GM12878 (cell line): ENCODE results near the gene AP2A2. TPM values are rescaled to one million over a fixed set of nuclear protein-coding genes. Genes with fewer than 3 reads are reported as not detected.
A peak's percentile ranks its signal among the peaks of the same experiment; 100 is the strongest.

Experiments
- ASH2L ChIP-seq: fragments of 300-600, 200-600 bp; sonication (generic); IDR thresholded peaks from 2 replicates; pipeline ENCODE4 v1.6.1; 2017; ENCODE audit warnings: low read depth, mild to moderate bottlenecking, borderline replicate concordance
- ATF7 ChIP-seq: fragments of 450-650 bp; IDR thresholded peaks from 2 replicates; pipeline ENCODE4 v1.6.1; 2016; ENCODE audit warnings: low read depth, mild to moderate bottlenecking
- CHD2 ChIP-seq: IDR thresholded peaks from 2 replicates; pipeline ENCODE4 v1.6.1; 2011; ENCODE audit warnings: low read depth, low read length, improper control_type of control experiment, borderline replicate concordance
- DPF2 ChIP-seq: fragments of 450-650 bp; IDR thresholded peaks from 2 replicates; pipeline ENCODE4 v1.6.1; 2017; ENCODE audit warnings: mild to moderate bottlenecking
- ELK1 ChIP-seq: IDR thresholded peaks from 2 replicates; pipeline ENCODE4 v1.6.1; 2012; ENCODE audit warnings: low read depth, low read length, improper control_type of control experiment
- EP300 ChIP-seq, 2 experiments: fragments of 150-350 bp in 1 of 2; IDR thresholded peaks; 2 replicates each; pipeline ENCODE4 v1.6.1; 2011 to 2012; ENCODE audit warnings: low read depth in 2 of 2, low read length in 2 of 2, borderline replicate concordance in 1 of 2, improper control_type of control experiment in 1 of 2, inconsistent platforms in 1 of 2; ENCODE audit not compliant: control insufficient read depth in 1 of 2
- ETV6 ChIP-seq, 2 experiments: fragments of 450-650 bp in 1 of 2; IDR thresholded peaks in 1 of 2; conservative IDR thresholded peaks in 1 of 2; 2 replicates each; pipeline ENCODE4 v1.6.1; 2014; ENCODE audit warnings: antibody characterized with exemption in 1 of 2, borderline replicate concordance in 1 of 2, low read depth in 1 of 2, mild to moderate bottlenecking in 1 of 2, moderate library complexity in 1 of 2
- HSF1 ChIP-seq: fragments of 150-350 bp; IDR thresholded peaks from 2 replicates; pipeline ENCODE4 v1.6.1; 2014; ENCODE audit warnings: mild to moderate bottlenecking, low read depth, low read length
- IKZF2 ChIP-seq, 2 experiments: fragments of 450-650 bp; IDR thresholded peaks; 2 replicates each; pipeline ENCODE4 v1.6.1; 2017; ENCODE audit warnings: mild to moderate bottlenecking in 2 of 2, moderate library complexity in 2 of 2
- MXI1 ChIP-seq: fragments of 150-350 bp; IDR thresholded peaks from 2 replicates; pipeline ENCODE4 v1.6.1; 2011; ENCODE audit warnings: low read depth, mild to moderate bottlenecking, inconsistent platforms, low read length, improper control_type of control experiment
- NFXL1 ChIP-seq: fragments of 450-650 bp; IDR thresholded peaks from 2 replicates; pipeline ENCODE4 v1.6.1; 2017; ENCODE audit warnings: antibody characterized with exemption, mild to moderate bottlenecking, borderline replicate concordance
- NRF1 ChIP-seq: conservative IDR thresholded peaks from 2 replicates; pipeline ENCODE4 v1.6.1; 2011; ENCODE audit warnings: mild to moderate bottlenecking, low read depth, low read length, improper control_type of control experiment
- PAX5 ChIP-seq: IDR thresholded peaks from 2 replicates; pipeline ENCODE4 v1.6.1; 2011; ENCODE audit warnings: low read depth, low read length, borderline replicate concordance
- POLR2A ChIP-seq: IDR thresholded peaks from 2 replicates; pipeline ENCODE4 v1.6.1; 2011; ENCODE audit warnings: low read depth, mild to moderate bottlenecking, low read length
- POU2F2 ChIP-seq: IDR thresholded peaks from 3 replicates; pipeline ENCODE4 v1.6.1; 2011; ENCODE audit warnings: low read depth, mild to moderate bottlenecking, low read length, borderline replicate concordance
- RAD51 ChIP-seq: fragments of 450-650 bp; IDR thresholded peaks from 2 replicates; pipeline ENCODE4 v1.6.1; 2016; ENCODE audit warnings: moderate library complexity, mild to moderate bottlenecking, inconsistent platforms
- RB1 ChIP-seq: fragments of 450-650 bp; formaldehyde crosslinking; IDR thresholded peaks from 2 replicates; pipeline ENCODE4 v1.6.1; 2017; ENCODE audit warnings: mild to moderate bottlenecking, borderline replicate concordance
- SIX5 ChIP-seq: IDR thresholded peaks from 2 replicates; pipeline ENCODE4 v1.6.1; 2011; ENCODE audit warnings: mild to moderate bottlenecking, low read depth, low read length, moderate library complexity; ENCODE audit not compliant: severe bottlenecking
- STAT3 ChIP-seq: IDR thresholded peaks from 2 replicates; pipeline ENCODE4 v1.6.1; 2011; ENCODE audit warnings: low read depth, low read length, improper control_type of control experiment
- TARDBP ChIP-seq: IDR thresholded peaks from 2 replicates; pipeline ENCODE4 v1.6.1; 2016; ENCODE audit warnings: borderline replicate concordance
- ZNF384 ChIP-seq: IDR thresholded peaks from 2 replicates; pipeline ENCODE4 v1.6.1; 2012; ENCODE audit warnings: low read depth, mild to moderate bottlenecking, low read length, improper control_type of control experiment, borderline replicate concordance
- ZZZ3 ChIP-seq: IDR thresholded peaks from 2 replicates; pipeline ENCODE4 v1.6.1; 2011; ENCODE audit warnings: low read depth; ENCODE audit not compliant: control insufficient read depth, insufficient read length
- polyA plus RNA-seq, 11 experiments: library from polyadenylated mRNA; depleted of rRNA in 4 of 11; unstranded in 6 of 11; stranded (reverse) in 5 of 11; fragments of >200 nt; fragmentation: Nextera tagmentation in 4 of 11; fragmentation: Illumina TruSeq in 1 of 11; extraction: Ambion mirVana in 4 of 11; extraction: Trizol in 1 of 11; gene quantifications; 1 replicate in 1 of 11; 2 replicates in 10 of 11; pipeline versions ENCODE4 v1.2.1 to v1.2.3, GENCODE V29; 2011 to 2016; ENCODE audit warnings: inconsistent platforms in 2 of 11, missing spikeins in 2 of 11, low read depth in 1 of 11
- total RNA-seq, 4 experiments: library from RNA; depleted of rRNA in 3 of 4; stranded (reverse); fragments of >200 nt in 3 of 4; fragmentation: Illumina TruSeq in 1 of 4; extraction: Trizol in 1 of 4; gene quantifications; 2 replicates each; pipeline versions ENCODE4 v1.2.1 to v1.2.3, GENCODE V29; 2013 to 2021
- TF ChIP-seq, protein P1 (sequence below): IDR thresholded peaks from 2 replicates; pipeline ENCODE4 v1.6.1; 2011; ENCODE audit warnings: low read depth, mild to moderate bottlenecking, low read length, moderate library complexity, borderline replicate concordance; ENCODE audit errors: extremely low read depth
- TF ChIP-seq, protein P2 (sequence below): IDR thresholded peaks from 2 replicates; pipeline ENCODE4 v1.6.1; 2012; ENCODE audit warnings: mild to moderate bottlenecking, low read depth, low read length

AP2A2 gene
- total and polyA plus RNA-seq, 10 of the 15 experiments (the other 5 are each of a cell fraction or from before 2014, with no cell fraction given): 0.58 to 48.8 (median 18.2) TPM

- TF ChIP-seq ETV6 (conservative IDR thresholded peaks at IDR 0.05 in 1 of 2, IDR thresholded peaks at IDR 0.05 in 1 of 2; ENCODE audit: borderline replicate concordance in 1 of 2, low read depth in 1 of 2) (no peak), MXI1 (no peak), HSF1 (no peak), ASH2L (no peak), POU2F2 (no peak), RB1 (no peak), POLR2A (no peak), IKZF2 (IDR thresholded peaks at IDR 0.05) (peak; percentile 32 to 33; a peak in 2 of 4 replicates), SIX5 (no peak), STAT3 (no peak), ELK1 (no peak), ZNF384 (no peak), PAX5 (0 out of 2 replicates have a peak, but pooled peaks have one; percentile 59), CHD2 (no peak), RAD51 (no peak), DPF2 (no peak), NRF1 (no peak), ZZZ3 (no peak), EP300 (IDR thresholded peaks at IDR 0.05; ENCODE audit: borderline replicate concordance in 1 of 2, control insufficient read depth in 1 of 2, low read depth in 2 of 2, low read length in 2 of 2) (no peak), TARDBP (no peak), NFXL1 (no peak), ATF7 (0 out of 2 replicates have a peak, but pooled peaks have one; percentile 22)
- TF ChIP-seq, protein P1, sequence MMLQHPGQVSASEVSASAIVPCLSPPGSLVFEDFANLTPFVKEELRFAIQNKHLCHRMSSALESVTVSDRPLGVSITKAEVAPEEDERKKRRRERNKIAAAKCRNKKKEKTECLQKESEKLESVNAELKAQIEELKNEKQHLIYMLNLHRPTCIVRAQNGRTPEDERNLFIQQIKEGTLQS: no peak
- TF ChIP-seq, protein P2, sequence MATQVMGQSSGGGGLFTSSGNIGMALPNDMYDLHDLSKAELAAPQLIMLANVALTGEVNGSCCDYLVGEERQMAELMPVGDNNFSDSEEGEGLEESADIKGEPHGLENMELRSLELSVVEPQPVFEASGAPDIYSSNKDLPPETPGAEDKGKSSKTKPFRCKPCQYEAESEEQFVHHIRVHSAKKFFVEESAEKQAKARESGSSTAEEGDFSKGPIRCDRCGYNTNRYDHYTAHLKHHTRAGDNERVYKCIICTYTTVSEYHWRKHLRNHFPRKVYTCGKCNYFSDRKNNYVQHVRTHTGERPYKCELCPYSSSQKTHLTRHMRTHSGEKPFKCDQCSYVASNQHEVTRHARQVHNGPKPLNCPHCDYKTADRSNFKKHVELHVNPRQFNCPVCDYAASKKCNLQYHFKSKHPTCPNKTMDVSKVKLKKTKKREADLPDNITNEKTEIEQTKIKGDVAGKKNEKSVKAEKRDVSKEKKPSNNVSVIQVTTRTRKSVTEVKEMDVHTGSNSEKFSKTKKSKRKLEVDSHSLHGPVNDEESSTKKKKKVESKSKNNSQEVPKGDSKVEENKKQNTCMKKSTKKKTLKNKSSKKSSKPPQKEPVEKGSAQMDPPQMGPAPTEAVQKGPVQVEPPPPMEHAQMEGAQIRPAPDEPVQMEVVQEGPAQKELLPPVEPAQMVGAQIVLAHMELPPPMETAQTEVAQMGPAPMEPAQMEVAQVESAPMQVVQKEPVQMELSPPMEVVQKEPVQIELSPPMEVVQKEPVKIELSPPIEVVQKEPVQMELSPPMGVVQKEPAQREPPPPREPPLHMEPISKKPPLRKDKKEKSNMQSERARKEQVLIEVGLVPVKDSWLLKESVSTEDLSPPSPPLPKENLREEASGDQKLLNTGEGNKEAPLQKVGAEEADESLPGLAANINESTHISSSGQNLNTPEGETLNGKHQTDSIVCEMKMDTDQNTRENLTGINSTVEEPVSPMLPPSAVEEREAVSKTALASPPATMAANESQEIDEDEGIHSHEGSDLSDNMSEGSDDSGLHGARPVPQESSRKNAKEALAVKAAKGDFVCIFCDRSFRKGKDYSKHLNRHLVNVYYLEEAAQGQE: no peak
These were observed 71.0 kb downstream of the AP2A2 start (continued) for GRCh38 chr11:996681-997080.
